ENCODE data around the gene C10orf67.

The C10orf67 gene

GRCh38 chr10:23337616-23338015, 7.0 kb downstream of the C10orf67 start:
- no peak for FAIRE-seq
- no peak for TF ChIP-seq CTCF (IDR thresholded peaks at IDR 0.05; ENCODE audit: insufficient read depth, missing control alignments)
- DNase-seq (ENCODE audit: insufficient read length, low spot score), result no peak

GRCh38 chr10:23331567-23332301, 12.9 kb downstream of the C10orf67 start:
- DNase-seq (ENCODE audit: insufficient read length, low spot score) (no peak), FAIRE-seq (no peak)
- TF ChIP-seq CTCF (IDR thresholded peaks at IDR 0.05; ENCODE audit: insufficient read depth, missing control alignments), result no peak

DNA sequence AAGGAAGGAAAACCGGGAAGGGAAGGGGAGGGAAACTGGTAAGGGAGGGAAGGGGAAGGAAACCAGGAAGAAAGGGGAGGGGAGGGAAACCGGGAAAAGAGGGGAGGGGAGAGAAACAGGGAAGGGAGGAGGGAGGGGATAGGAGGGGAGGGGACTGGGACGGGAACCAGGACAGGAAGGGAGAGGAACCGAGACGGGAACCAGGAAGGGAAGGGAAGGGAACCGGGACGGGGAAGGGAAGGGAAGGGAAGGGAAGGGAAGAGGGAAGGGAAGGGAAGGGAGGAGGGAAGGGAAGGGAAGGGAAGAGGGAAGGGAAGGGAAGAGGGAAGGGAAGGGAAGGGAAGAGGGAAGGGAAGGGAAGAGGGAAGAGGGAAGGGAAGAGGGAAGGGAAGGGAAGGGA, 13.6 kb downstream of the C10orf67 start:
- DNase-seq (ENCODE audit: insufficient read length, low spot score), result no peak
- no peak for FAIRE-seq
- no peak for TF ChIP-seq CTCF (IDR thresholded peaks at IDR 0.05; ENCODE audit: insufficient read depth, missing control alignments)

DNA sequence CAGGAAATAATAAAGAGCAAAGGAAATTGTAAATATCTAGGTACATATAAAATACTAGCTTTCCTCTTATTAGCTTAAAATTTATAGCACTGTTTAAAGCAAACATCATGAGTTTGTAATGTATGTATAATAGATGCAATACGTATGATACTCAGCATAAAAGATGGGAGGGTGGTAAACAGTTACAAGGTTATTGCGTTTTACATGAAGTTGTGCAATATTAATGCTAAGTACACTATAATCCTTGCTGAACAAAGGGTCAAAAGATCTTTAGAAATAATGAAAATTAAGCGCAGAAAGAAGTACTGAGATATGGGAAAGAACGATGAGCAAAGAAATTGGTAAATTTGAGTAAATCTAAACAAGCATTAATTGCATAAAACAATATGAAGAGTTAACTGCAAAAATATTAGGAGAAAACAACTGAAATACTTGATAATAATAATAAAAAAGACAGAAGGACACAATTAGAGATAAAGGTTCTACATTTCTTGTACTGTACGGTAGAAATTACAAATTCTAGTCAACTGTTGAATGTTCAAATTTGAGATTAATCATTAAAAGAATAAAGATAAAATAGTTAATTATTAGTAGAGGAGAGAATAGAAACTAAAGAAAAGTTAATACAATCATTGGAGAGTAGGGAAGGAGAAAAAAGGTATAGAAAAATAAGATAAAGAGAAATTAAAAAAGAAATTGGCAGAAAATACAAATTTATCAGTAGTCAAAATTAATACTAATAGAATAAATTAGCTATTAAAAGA, 17.9 kb downstream of the C10orf67 start:
- TF ChIP-seq CTCF (IDR thresholded peaks at IDR 0.05; ENCODE audit: insufficient read depth, missing control alignments), result no peak
- no peak for FAIRE-seq
- DNase-seq (ENCODE audit: insufficient read length, low spot score), result no peak

DNA sequence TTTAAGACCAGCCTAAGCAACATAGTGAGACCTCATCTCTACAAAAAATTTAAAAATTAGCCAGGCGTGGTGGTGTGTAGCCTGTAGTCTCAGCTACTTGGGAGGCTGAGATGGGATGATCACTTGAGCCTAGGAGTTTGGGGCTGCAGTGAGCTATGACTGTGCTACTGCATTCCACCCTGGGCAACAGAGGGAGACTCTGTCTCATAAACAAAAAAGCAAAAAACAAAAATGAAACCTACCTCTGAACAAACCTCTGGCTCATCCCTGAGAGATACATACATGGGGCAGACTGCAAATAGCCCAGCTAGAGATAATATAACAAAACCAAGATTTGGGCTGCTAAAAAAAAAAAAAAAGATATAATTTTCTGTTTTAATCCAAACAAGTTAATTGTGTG, 19.5 kb downstream of the C10orf67 start:
- FAIRE-seq (no peak), DNase-seq (ENCODE audit: insufficient read length, low spot score) (no peak)

GRCh38 chr10:23324351-23324750, 20.2 kb downstream of the C10orf67 start:
- DNase-seq (ENCODE audit: insufficient read length, low spot score), result no peak
- FAIRE-seq, result no peak
- no peak for TF ChIP-seq CTCF (IDR thresholded peaks at IDR 0.05; ENCODE audit: insufficient read depth, missing control alignments)

More for the DNA sequence above, 19.5 kb downstream of the C10orf67 start:
- no peak for TF ChIP-seq CTCF (IDR thresholded peaks at IDR 0.05; ENCODE audit: insufficient read depth, missing control alignments)

DNA sequence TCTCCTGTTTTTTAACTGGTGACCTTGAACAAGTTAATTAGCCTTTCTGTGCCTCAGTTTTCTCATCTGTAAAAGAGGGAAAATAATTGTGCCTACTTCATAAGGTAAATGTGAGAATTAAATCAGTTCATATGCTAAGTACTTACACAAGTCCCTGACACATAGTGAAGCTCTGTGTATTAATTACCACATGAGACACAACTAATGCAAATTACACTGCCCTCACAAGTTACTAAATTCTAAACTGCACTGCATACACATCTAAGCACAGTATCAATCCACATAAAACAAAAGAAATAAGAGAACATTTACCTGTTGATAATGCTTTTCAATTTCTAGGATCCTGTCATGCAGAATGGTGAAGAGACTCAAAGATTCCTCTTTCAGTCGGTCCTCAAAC, 22.5 kb downstream of the C10orf67 start:
- no peak for FAIRE-seq

More for the DNA sequence above, 22.5 kb downstream of the C10orf67 start:
- DNase-seq (ENCODE audit: insufficient read length, low spot score), result no peak
- no peak for TF ChIP-seq CTCF (IDR thresholded peaks at IDR 0.05; ENCODE audit: insufficient read depth, missing control alignments)
